IPS DF 19.7 (cell line): ENCODE measurements around the gene EMILIN3.

ENCODE experiments used
- DNase-seq: peaks from one replicate; pipeline ENCODE4 v3.0.0-alpha.2; 2013; ENCODE audit warnings: low read depth, low spot score

EMILIN3 gene, protein sequence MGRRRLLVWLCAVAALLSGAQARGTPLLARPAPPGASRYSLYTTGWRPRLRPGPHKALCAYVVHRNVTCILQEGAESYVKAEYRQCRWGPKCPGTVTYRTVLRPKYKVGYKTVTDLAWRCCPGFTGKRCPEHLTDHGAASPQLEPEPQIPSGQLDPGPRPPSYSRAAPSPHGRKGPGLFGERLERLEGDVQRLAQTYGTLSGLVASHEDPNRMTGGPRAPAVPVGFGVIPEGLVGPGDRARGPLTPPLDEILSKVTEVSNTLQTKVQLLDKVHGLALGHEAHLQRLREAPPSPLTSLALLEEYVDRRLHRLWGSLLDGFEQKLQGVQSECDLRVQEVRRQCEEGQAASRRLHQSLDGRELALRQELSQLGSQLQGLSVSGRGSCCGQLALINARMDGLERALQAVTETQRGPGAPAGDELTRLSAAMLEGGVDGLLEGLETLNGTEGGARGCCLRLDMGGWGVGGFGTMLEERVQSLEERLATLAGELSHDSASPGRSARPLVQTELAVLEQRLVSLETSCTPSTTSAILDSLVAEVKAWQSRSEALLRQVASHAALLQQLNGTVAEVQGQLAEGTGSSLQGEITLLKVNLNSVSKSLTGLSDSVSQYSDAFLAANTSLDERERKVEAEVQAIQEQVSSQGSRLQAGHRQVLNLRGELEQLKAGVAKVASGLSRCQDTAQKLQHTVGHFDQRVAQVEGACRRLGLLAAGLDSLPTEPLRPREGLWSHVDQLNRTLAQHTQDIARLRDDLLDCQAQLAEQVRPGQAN

GRCh38 chr20:41366546-41367392, at the start of gene EMILIN3:
TSS of gene EMILIN3 (minus strand) at chr20:41366818. CDS start at chr20:41366634, 184 bp downstream.
- DNase-seq = no peak

GRCh38 chr20:41415191-41415590, 48.6 kb upstream of the EMILIN3 start:
- no peak for DNase-seq

DNA sequence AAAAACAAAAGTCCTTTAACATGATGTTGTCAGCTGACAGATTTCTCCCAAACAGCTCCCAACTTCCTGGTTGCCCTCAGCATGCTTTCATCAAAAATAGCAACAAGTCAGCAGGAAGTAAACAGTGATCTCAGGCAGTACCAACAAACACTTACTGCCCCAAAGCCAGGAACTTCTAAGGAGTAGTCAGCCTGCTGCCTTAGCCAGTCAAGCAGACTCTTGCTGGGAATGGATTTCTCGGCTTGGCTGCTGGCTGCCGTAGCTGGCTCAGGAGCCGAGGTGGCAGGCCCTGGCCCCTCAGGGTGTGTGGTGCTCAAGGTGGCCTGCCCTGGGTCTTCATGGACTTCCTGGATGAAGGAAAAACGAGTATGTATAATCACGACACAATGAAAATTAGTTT, 46.6 kb upstream of the EMILIN3 start:
- DNase-seq = no peak

GRCh38 chr20:41412324-41413120, 45.9 kb upstream of the EMILIN3 start:
- DNase-seq = no peak

- no peak for DNase-seq
Measured at GRCh38 chr20:41411391-41411847, 44.8 kb upstream of the EMILIN3 start.

DNA sequence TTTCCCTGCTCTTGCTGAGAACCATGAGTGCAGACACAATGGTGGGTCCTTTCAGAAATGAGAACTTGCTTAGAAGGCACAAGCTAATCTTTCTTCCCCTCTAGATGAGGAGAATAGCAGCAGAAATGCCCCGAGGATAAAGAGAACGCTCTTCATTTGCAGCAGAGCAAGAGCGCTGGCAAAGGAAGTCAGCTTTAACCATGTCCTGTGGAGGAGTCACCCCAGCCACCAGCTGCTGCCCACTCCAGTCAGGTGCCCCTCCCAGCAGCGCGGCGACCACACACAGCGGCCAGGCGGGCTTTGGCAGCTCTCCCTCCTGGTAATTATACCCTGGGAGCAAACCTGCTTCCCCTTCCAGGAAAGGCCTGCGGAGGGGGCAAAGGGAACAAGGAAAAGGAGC, 42.4 kb upstream of the EMILIN3 start:
- DNase-seq = no peak

GRCh38 chr20:41408156-41408794, 41.7 kb upstream of the EMILIN3 start:
- no peak for DNase-seq

GRCh38 chr20:41407607-41408006, 41.0 kb upstream of the EMILIN3 start:
- no peak for DNase-seq

DNA sequence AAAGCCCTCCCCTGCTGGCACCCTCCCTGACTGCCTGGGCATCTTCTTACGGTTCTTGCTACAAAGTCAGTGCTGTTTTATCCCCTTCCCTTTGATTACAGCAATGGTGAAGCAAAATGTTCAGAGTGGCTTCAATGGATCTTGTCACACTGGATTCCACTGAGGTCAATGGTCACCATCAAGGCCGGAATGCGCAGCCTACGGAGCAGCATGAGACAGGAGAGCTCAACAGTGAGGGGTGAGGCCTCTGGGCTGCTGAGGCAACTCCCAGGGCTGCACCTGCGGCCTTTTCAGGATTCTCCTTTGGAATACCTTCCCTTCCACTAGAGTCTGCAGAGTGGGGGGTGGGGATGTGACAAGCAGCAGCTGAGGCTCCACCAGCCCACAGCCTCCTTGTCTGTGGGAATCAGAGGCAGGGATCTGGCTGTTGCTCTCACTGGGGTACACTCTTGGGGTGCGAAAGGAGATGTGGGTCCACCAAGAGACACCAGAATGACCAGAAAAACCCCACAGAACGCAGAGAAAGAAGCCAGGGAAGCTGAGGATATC, 40.4 kb upstream of the EMILIN3 start:
- no peak for DNase-seq

GRCh38 chr20:41406353-41406752, 39.7 kb upstream of the EMILIN3 start:
- no peak for DNase-seq

DNA sequence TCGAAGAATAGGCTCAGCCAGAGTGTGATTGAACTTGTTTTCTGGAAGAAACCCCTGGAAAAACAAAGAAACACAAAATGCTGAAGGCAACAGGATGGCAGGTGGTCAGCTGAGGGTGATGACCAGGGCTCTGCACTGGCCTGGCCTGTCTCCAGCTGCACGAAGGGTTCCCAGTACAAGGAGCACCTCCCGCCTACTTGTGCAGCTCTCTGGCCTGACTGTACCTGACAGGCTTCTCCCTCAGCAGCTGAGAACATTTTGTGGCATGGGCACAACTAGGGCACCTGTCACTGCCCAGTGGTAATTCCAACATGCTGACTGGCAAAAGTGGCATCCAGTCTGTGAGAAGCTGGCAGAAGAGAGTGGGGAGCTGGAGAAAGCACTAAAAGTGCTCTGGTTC, 38.8 kb upstream of the EMILIN3 start:
- DNase-seq = no peak

DNA sequence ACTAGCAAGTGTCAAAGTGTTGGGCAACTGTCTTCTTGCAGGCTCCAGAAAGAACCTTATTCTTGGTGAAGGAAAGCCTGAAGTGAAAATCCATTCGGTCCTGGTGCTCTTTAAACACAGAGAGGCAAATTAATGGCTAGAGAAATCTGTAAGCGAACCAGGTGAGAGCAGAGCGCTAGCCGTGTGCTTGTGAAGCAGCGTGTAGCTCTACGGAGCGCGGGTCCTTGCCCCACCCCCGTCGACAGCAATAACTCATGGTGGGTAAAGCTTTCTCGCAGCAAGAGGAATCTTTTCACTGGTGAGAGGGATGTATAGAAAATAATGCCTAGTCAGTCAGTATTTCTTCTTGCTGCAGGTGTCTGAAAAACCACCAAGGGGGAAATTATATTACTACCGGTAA, 37.0 kb upstream of the EMILIN3 start:
- DNase-seq = no peak

GRCh38 chr20:41398408-41398807, 31.8 kb upstream of the EMILIN3 start:
- DNase-seq = no peak

- DNase-seq = no peak
Measured at GRCh38 chr20:41395667-41396664, 29.3 kb upstream of the EMILIN3 start.

DNA sequence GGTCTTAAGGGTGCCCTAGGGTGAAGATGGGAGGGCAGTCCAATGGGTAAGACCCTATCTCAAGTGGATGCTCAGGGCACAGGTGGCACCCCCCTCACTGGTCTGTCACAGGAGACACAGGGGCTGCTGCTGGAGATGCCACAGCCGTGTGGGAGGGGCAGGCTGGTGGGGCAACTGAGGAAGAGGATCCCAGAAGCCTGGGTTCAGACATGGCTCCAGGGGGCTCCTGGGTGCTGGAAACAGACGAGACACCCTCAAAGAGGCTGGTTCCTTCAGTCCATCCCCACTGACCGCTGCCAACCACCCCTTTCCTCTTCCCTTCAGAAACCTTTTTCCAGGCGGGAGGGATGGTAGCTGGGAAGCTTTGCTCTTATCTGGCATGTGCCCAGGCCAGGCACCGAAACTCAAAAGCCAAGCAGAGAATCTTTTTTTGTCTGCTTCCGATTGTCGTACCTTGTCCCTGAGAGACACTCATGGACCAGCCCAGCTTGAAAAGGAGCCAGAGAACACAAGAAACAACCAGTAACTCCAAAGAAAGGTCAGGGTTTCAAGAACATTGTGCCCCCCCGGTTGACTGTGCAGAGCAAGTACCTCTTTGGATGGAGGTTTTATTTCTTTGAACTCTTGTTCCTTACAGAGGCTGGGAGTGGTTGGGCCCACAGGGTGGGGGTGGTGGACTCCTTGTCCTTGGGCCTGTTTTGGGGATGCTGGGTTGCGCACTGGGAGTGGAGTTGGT, 28.5 kb upstream of the EMILIN3 start:
- no peak for DNase-seq

GRCh38 chr20:41394081-41394480, 27.5 kb upstream of the EMILIN3 start:
- DNase-seq = no peak

GRCh38 chr20:41393705-41394066, 27.1 kb upstream of the EMILIN3 start:
- DNase-seq = no peak
